ENCODE measurements around the gene PAK1IP1. TPM values are rescaled to one million over a fixed set of nuclear protein-coding genes. Genes with fewer than 3 reads are reported as not detected.
A peak's percentile ranks its signal among the peaks of the same experiment; 100 is the strongest.
"Not testable (repeated sequence)": the region's sequence is repeated elsewhere in the genome, so short reads cannot be mapped to it uniquely, and the experiment has no call there.

Gene PAK1IP1, protein sequence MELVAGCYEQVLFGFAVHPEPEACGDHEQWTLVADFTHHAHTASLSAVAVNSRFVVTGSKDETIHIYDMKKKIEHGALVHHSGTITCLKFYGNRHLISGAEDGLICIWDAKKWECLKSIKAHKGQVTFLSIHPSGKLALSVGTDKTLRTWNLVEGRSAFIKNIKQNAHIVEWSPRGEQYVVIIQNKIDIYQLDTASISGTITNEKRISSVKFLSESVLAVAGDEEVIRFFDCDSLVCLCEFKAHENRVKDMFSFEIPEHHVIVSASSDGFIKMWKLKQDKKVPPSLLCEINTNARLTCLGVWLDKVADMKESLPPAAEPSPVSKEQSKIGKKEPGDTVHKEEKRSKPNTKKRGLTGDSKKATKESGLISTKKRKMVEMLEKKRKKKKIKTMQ
- 32.1 and 34.6 TPM in 2 replicates for total RNA-seq (2014; rRNA removed; shearing (Covaris generic))

GRCh38 chr6:10694302-10695085, at the start of gene PAK1IP1, which contains the start of gene C6orf52:
Gene PAK1IP1, plus strand, starts transcription at chr6:10694972. Its CDS starts 14 bp downstream, at chr6:10694986.
Gene C6orf52, minus strand, starts transcription at chr6:10694616. Its CDS starts 7,066 bp downstream, at chr6:10687550.
- peak; percentile 96 for DNase-seq (ENCODE audit: low read depth)

- no peak for DNase-seq (ENCODE audit: low read depth)
Measured at GRCh38 chr6:10655508-10656055, 39.2 kb upstream of the PAK1IP1 start.

GRCh38 chr6:10658910-10659698, 35.7 kb upstream of the PAK1IP1 start:
- DNase-seq (ENCODE audit: low read depth), result peak; percentile 6

- DNase-seq (ENCODE audit: low read depth), result peak; percentile 39
Measured at GRCh38 chr6:10659699-10660348, 34.9 kb upstream of the PAK1IP1 start.

DNA sequence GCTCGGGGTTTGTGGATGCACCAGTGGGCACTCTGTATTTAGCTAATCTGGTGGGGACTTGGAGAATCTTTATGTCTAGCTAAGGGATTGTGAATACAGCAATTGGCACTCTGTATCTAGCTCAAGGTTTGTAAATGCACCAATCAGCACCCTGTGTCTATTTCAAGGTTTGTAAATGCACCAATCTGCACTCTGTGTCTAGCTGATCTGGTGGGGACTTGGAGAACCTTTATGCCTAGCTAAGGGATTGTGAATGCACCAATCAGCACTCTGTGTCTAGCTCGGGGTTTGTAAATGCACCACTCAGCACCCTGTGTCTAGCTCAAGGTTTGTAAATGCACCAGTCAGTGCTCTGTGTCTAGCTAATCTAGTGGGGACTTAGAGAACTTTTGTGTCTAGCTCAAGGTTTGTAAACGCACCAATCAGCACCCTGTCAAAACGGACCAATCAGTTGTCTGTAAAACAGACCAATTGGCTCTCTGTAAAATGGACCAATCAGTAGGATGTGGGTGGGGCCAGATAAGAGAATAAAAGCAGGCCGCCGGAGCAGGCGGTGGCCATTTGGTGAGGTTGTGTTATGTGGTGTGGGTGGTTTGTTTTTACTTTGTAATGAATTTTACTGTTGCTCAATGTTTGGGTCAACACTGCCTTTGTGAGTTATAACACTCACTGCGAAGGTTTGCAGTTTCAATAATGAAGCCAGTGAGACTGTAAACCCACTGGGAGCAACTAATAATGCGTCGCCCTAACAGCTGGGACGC, 34.2 kb upstream of the PAK1IP1 start:
- DNase-seq (ENCODE audit: low read depth), result not testable (repeated sequence)

GRCh38 chr6:10662207-10662606, 32.6 kb upstream of the PAK1IP1 start:
- no peak for DNase-seq (ENCODE audit: low read depth)

DNA sequence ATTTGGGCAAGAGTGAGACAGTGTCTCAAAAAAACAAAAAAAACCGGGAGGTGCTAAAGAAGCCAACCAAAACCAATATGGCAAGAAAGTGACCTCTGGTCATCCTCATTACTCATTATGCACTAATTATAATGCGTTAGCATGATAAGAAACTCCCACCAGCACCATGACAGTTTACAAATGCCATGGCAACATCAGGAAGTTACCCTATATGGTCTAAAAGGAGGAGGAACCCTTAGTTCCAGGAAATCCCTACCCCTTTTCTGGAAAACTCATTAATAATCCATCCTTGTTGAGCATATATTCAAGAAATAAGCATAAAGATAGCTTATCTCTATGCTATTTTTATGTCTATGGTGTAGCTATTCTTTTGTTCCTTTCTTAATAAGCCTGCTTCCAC, 32.0 kb upstream of the PAK1IP1 start:
- no peak for DNase-seq (ENCODE audit: low read depth)

DNA sequence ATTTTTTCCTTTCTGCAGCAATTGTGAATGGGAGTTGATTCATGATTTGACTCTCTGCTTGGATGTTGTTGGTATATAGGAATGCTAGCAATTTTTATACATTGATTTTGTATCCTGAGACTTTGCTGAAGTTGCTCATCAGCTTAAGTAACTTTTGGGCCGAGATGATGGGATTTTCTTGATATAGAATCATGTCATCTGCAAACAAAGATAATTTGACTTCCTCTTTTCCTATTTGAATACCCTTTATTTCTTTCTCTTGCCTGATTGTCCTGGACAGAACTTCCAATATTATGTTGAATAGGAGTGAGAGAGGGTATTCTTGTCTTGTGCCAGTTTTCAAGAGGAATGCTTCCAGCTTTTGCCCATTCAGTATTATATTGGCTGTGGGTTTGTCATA, 29.2 kb upstream of the PAK1IP1 start:
- DNase-seq (ENCODE audit: low read depth), result not testable (repeated sequence)

- no peak for DNase-seq (ENCODE audit: low read depth)
Measured at GRCh38 chr6:10668126-10668917, 26.4 kb upstream of the PAK1IP1 start.

GRCh38 chr6:10676403-10676802, 18.4 kb upstream of the PAK1IP1 start:
- no peak for DNase-seq (ENCODE audit: low read depth)

GRCh38 chr6:10678456-10678855, 16.3 kb upstream of the PAK1IP1 start:
- no peak for DNase-seq (ENCODE audit: low read depth)

DNA sequence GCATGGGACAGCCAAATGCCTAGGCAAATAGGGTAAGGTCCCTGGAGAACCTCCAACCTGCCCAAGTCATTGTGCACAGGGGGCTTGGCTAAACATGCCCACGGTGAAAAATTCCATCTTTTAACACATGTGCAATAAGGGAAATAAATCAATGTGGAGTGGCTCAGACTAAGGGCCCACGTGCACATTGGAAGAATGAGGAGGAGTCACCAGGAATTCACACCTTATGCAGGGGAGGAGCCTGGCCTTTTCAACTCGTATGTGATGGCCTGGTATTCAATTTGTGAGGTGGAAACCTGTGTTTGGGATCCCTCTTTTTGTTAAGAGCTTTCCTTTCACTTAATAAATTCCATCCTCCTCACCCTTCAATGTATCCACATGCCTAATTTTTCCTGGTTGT, 13.0 kb upstream of the PAK1IP1 start:
- no peak for DNase-seq (ENCODE audit: low read depth)

- DNase-seq (ENCODE audit: low read depth), result no peak
Measured at GRCh38 chr6:10682355-10682988, 12.3 kb upstream of the PAK1IP1 start.

DNA sequence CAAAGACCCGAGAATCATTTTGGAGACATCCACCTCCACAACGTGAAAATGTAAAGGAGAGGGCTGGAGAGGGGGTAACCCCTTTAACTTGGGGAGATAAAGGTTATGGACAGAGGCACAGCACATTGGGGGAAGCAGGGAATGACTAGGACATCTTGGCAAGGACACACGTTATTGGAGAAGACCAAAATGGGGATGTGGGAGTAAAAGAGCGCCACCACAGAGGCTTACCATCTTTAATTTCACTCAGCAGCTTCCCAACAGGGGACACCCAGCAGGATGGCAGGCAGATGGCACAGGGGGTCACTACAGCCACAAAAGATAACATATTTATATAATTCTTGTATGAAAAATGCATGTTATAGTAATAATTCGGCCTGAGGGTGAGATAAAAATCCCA, 10.2 kb upstream of the PAK1IP1 start:
- no peak for DNase-seq (ENCODE audit: low read depth)

- no peak for DNase-seq (ENCODE audit: low read depth)
Measured at GRCh38 chr6:10685092-10685915, 9.5 kb upstream of the PAK1IP1 start.

DNA sequence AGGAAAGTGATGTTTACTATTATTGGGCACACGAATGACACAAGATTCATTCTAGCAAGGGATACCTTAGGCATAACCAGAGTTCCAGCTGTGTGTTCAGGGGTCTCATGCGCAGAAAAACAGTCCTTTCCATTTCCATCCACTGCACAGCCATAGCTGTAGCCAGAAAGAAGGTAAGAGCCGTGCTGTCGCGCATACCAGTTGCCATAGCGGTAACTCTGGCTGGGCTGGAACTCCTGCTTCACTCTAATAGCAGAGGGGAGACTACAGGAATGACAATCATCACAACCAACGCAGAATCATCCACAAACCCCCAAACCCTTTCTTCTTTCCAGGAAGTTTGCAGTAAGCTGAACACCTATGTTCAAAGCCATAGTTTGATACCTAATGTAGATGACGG, 7.9 kb upstream of the PAK1IP1 start:
- no peak for DNase-seq (ENCODE audit: low read depth)

GRCh38 chr6:10687582-10687981, 7.2 kb upstream of the PAK1IP1 start:
- no peak for DNase-seq (ENCODE audit: low read depth)

All from M059J (cell line).